ENCODE results near the gene ARCN1. TPM values are rescaled to one million over a fixed set of nuclear protein-coding genes. Genes with fewer than 3 reads are reported as not detected.

Gene ARCN1
- total and polyA plus RNA-seq, 2 of the 4 experiments (the other 2 are of a cell fraction), result 148 to 212 TPM

DNA sequence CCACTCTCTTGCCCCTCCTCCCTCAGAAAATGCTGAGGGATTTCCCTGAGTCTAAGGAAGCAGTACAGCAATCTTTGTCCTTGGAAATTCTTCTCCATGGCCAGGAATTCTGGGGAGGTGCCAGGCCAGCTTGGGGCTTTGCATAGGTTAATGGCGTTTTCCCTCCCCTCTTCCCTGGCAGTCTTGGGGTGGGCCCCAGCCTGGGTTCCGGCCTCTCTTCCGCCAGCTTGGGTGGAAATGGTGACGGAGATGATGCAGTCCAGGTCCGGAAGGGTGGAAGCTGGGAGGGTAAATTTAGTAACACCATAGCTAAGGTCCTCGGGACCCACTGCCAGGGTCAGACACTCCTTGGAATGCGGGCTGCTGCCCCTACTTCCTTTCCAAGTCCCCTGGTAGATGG lies 40.2 kb downstream of the ARCN1 start:
- no peaks in the 10 kb centered on the region for H3K9me3 ChIP-seq (ENCODE audit: control insufficient read depth, insufficient read depth, low read length)
- peak overlapping the region; percentile 82 for H2BK5ac ChIP-seq (ENCODE audit: low read depth, low read length, poor library complexity, severe bottlenecking)
- H2AFZ ChIP-seq (replicated peaks; ENCODE audit: low read length, poor library complexity), result peak overlapping the region; percentile 54
- POLR2A ChIA-PET (ENCODE audit: unreplicated experiment), result no interaction called here
- H4K91ac ChIP-seq (ENCODE audit: insufficient read depth, low read depth, low read length), result peak overlapping the region; percentile 90
- peak; percentile 23 for DNase-seq
- peak overlapping the region; percentile 94 for H3K4ac ChIP-seq (ENCODE audit: low read depth, low read length)
- H3K14ac ChIP-seq (replicated peaks; ENCODE audit: low read depth, low read length), result peak overlapping the region; percentile 95
- peak overlapping the region; percentile 92 for H2AK5ac ChIP-seq (ENCODE audit: low read depth, low read length)
- WGBS, 2 experiments (ENCODE audit: extremely low coverage in 2 of 2, insufficient read length in 1 of 2), result no CpG with 5 or more reads among the region's 7 CpGs
- BruUV-seq (replicated peaks), result no TSS peak
- in situ Hi-C loops (cut with MboI; ENCODE audit: low sequenced_read_pairs), result no loop called here
- intact Hi-C loops (cut with micrococcal nuclease), result no loop called here
- peak overlapping the region; percentile 57 for H3K9ac ChIP-seq (ENCODE audit: low read depth, low read length)
- H3K27me3 ChIP-seq (ENCODE audit: control insufficient read depth, insufficient read depth, low read length), result no peaks in the 10 kb centered on the region
- H3K4me2 ChIP-seq (ENCODE audit: low read depth, low read length), result peak overlapping the region; percentile 53
- H3K9me1 ChIP-seq (ENCODE audit: insufficient read depth, low read length), result peaks cover 35% of the 10 kb centered on the region
- H2BK20ac ChIP-seq (ENCODE audit: low read depth, low read length), result peak overlapping the region; percentile 71
- peak overlapping the region; percentile 87 for H3K23ac ChIP-seq (ENCODE audit: low read depth, low read length)
- no peak overlapping the region for H3K4me3 ChIP-seq (ENCODE audit: insufficient read depth, low read depth, low read length)
- H2AK9ac ChIP-seq (replicated peaks; ENCODE audit: low read depth, low read length, poor library complexity), result peak overlapping the region; percentile 97
- H4K8ac ChIP-seq (ENCODE audit: low read depth in 2 of 2, low read length in 2 of 2), result peak overlapping the region; percentile 13 to 86; a peak in 3 of 4 replicates
- peaks cover 35% of the 10 kb centered on the region for H3K36me3 ChIP-seq (ENCODE audit: control insufficient read depth, insufficient read depth, low read length)
- H2BK15ac ChIP-seq (ENCODE audit: low read depth, low read length), result peak overlapping the region; percentile 12; the same call in 1 of the 3 replicates
- ATAC-seq (ENCODE audit: low read depth), result no peak
- H4K5ac ChIP-seq (ENCODE audit: low read depth, low read length), result peak overlapping the region; percentile 79
- H3K4me1 ChIP-seq (ENCODE audit: control insufficient read depth, insufficient read depth, low read length), result peaks cover 29% of the 10 kb centered on the region
- peaks cover 26 to 60% of the 10 kb centered on the region in 2 experiments; a peak in 3 of 4 replicates for H3K79me1 ChIP-seq (ENCODE audit: low read depth in 1 of 2, low read length in 2 of 2)
- CTCF ChIA-PET, result interaction anchor here (0.7 to 1.2 kb wide), 3 partner anchors 9 to 36 kb away, joined by 4 to 9 read pairs (median 5); no protein-coding TSS in a partner anchor
- peak overlapping the region; percentile 60 for H3K27ac ChIP-seq (ENCODE audit: insufficient read depth, low read length)
- H3K18ac ChIP-seq (ENCODE audit: low read depth, low read length), result peak overlapping the region; percentile 62
- peaks cover 10% of the 10 kb centered on the region for H4K20me1 ChIP-seq (ENCODE audit: insufficient read depth, low read length)
- H2BK120ac ChIP-seq (ENCODE audit: low read depth, low read length), result peak overlapping the region; percentile 83
- dilution Hi-C loops (cut with HindIII; ENCODE audit: low sequenced_read_pairs, unreplicated experiment), result no loop called here
- TF ChIP-seq, protein P1, sequence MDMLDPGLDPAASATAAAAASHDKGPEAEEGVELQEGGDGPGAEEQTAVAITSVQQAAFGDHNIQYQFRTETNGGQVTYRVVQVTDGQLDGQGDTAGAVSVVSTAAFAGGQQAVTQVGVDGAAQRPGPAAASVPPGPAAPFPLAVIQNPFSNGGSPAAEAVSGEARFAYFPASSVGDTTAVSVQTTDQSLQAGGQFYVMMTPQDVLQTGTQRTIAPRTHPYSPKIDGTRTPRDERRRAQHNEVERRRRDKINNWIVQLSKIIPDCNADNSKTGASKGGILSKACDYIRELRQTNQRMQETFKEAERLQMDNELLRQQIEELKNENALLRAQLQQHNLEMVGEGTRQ (IDR thresholded peaks at IDR 0.05; ENCODE audit: low read depth, low read length), result no peak
- TF ChIP-seq MXI1 (IDR thresholded peaks at IDR 0.05; ENCODE audit: borderline replicate concordance, low read depth, low read length), result no peak
- no peak for TF ChIP-seq CHD1 (IDR thresholded peaks at IDR 0.05; ENCODE audit: low read depth, low read length)
- TF ChIP-seq POLR2A (IDR thresholded peaks at IDR 0.05; ENCODE audit: low read depth, low read length), result no peak
- TF ChIP-seq, protein P2, sequence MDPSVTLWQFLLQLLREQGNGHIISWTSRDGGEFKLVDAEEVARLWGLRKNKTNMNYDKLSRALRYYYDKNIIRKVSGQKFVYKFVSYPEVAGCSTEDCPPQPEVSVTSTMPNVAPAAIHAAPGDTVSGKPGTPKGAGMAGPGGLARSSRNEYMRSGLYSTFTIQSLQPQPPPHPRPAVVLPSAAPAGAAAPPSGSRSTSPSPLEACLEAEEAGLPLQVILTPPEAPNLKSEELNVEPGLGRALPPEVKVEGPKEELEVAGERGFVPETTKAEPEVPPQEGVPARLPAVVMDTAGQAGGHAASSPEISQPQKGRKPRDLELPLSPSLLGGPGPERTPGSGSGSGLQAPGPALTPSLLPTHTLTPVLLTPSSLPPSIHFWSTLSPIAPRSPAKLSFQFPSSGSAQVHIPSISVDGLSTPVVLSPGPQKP (IDR thresholded peaks at IDR 0.05; ENCODE audit: borderline replicate concordance, low read depth, low read length), result no peak
- TF ChIP-seq MAZ (IDR thresholded peaks at IDR 0.05; ENCODE audit: borderline replicate concordance, low read depth, low read length), result no peak
- TF ChIP-seq CEBPB (IDR thresholded peaks at IDR 0.05; ENCODE audit: low read depth, low read length), result no peak
- no peak overlapping the region for H3K56ac ChIP-seq (ENCODE audit: extremely low read depth, insufficient read depth, low read length)

Measured in IMR-90 (cell line).